Measurements from ENCODE around the gene GALNT2. TPM values are rescaled to one million over a fixed set of nuclear protein-coding genes. Genes with fewer than 3 reads are reported as not detected.

Gene GALNT2
- total and polyA plus RNA-seq, 2 experiments from 2014 or later = 17.8 to 48.3 TPM

DNA sequence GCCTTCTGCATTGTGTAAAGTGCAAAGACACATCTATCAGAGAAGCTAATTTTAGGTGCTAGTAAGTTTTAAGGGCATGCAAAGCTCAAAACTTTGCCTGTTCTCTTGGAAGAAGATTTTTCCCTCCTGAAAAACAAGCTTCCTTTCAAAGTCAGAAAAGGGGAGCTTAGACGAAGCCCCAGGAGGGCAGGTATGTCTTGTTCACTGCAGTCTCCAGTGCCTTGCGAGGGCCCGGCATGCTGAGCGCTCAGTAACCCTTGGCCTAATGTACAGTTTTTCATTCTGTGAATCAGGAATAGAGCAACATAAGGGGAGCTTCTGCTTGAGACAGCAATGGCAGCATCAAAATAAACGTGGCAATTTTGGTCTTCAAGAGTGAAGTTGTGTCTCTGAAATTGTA is 35.0 kb downstream of the GALNT2 start:
- Mint-ChIP-seq H3K27me3 (ENCODE audit: insufficient read depth, low read depth, poor library complexity) (peaks cover 10% of the 10 kb centered on the region), H3K9me3 (no peaks in the 10 kb centered on the region), H3K36me3 (ENCODE audit: low read depth) (0 out of 3 replicates have a peak, but pooled peaks cover 3% of the 10 kb centered on the region), H3K4me3 (no peak overlapping the region), H3K27ac (0 out of 2 replicates have a peak overlapping the region, but pooled peaks have one; percentile 19), H3K4me1 (peaks cover 60% of the 10 kb centered on the region)
- DNase-seq (ENCODE audit: low spot score) (peak; percentile 43), ATAC-seq (peak; percentile 66)
- Histone ChIP-seq H4K20me1 (replicated peaks; ENCODE audit: insufficient read depth) (peaks cover 20% of the 10 kb centered on the region), H3K27ac (ENCODE audit: low read depth) (peak overlapping the region; percentile 70; the same call in 1 of the 2 replicates), H3K9me2 (ENCODE audit: insufficient read depth) (no peaks in the 10 kb centered on the region), H3K79me2 (replicated peaks; ENCODE audit: insufficient read depth) (peaks cover 92% of the 10 kb centered on the region), H3K27me3 (ENCODE audit: insufficient read depth) (no peaks in the 10 kb centered on the region), H3K4me2 (peak overlapping the region; percentile 25), H3K4me3 (no peak overlapping the region), H3K36me3 (ENCODE audit: insufficient read depth) (no peaks in the 10 kb centered on the region), H2AFZ (no peak overlapping the region), H3F3A (replicated peaks; ENCODE audit: low read depth) (no peaks in the 10 kb centered on the region), H3K4me1 (ENCODE audit: insufficient read depth) (peaks cover 42% of the 10 kb centered on the region)
- TF ChIP-seq CREB1 (CRISPR knock-in tag; IDR thresholded peaks at IDR 0.05; ENCODE audit: low read depth) (no peak), POLR2AphosphoS5 (IDR thresholded peaks at IDR 0.05; ENCODE audit: low read depth) (no peak), STAT1 (IDR thresholded peaks at IDR 0.05; ENCODE audit: unreplicated experiment) (no peak), JUNB (IDR thresholded peaks at IDR 0.05; ENCODE audit: unreplicated experiment) (no peak), ZNF114 (CRISPR knock-in tag; IDR thresholded peaks at IDR 0.05) (no peak), ZNF331 (CRISPR knock-in tag; IDR thresholded peaks at IDR 0.05; ENCODE audit: low read depth) (no peak), EZH2 (IDR thresholded peaks at IDR 0.05; ENCODE audit: low read depth, unreplicated experiment) (no peak), EZH2phosphoT487 (IDR thresholded peaks at IDR 0.05; ENCODE audit: unreplicated experiment) (no peak)
- TF ChIP-seq, protein P1, sequence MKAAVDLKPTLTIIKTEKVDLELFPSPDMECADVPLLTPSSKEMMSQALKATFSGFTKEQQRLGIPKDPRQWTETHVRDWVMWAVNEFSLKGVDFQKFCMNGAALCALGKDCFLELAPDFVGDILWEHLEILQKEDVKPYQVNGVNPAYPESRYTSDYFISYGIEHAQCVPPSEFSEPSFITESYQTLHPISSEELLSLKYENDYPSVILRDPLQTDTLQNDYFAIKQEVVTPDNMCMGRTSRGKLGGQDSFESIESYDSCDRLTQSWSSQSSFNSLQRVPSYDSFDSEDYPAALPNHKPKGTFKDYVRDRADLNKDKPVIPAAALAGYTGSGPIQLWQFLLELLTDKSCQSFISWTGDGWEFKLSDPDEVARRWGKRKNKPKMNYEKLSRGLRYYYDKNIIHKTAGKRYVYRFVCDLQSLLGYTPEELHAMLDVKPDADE (IDR thresholded peaks at IDR 0.05) = no peak
- TF ChIP-seq, protein P2, sequence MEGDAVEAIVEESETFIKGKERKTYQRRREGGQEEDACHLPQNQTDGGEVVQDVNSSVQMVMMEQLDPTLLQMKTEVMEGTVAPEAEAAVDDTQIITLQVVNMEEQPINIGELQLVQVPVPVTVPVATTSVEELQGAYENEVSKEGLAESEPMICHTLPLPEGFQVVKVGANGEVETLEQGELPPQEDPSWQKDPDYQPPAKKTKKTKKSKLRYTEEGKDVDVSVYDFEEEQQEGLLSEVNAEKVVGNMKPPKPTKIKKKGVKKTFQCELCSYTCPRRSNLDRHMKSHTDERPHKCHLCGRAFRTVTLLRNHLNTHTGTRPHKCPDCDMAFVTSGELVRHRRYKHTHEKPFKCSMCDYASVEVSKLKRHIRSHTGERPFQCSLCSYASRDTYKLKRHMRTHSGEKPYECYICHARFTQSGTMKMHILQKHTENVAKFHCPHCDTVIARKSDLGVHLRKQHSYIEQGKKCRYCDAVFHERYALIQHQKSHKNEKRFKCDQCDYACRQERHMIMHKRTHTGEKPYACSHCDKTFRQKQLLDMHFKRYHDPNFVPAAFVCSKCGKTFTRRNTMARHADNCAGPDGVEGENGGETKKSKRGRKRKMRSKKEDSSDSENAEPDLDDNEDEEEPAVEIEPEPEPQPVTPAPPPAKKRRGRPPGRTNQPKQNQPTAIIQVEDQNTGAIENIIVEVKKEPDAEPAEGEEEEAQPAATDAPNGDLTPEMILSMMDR (conservative IDR thresholded peaks at IDR 0.05; ENCODE audit: low read depth in 2 of 2) = no peak
- TF ChIP-seq, protein P3, sequence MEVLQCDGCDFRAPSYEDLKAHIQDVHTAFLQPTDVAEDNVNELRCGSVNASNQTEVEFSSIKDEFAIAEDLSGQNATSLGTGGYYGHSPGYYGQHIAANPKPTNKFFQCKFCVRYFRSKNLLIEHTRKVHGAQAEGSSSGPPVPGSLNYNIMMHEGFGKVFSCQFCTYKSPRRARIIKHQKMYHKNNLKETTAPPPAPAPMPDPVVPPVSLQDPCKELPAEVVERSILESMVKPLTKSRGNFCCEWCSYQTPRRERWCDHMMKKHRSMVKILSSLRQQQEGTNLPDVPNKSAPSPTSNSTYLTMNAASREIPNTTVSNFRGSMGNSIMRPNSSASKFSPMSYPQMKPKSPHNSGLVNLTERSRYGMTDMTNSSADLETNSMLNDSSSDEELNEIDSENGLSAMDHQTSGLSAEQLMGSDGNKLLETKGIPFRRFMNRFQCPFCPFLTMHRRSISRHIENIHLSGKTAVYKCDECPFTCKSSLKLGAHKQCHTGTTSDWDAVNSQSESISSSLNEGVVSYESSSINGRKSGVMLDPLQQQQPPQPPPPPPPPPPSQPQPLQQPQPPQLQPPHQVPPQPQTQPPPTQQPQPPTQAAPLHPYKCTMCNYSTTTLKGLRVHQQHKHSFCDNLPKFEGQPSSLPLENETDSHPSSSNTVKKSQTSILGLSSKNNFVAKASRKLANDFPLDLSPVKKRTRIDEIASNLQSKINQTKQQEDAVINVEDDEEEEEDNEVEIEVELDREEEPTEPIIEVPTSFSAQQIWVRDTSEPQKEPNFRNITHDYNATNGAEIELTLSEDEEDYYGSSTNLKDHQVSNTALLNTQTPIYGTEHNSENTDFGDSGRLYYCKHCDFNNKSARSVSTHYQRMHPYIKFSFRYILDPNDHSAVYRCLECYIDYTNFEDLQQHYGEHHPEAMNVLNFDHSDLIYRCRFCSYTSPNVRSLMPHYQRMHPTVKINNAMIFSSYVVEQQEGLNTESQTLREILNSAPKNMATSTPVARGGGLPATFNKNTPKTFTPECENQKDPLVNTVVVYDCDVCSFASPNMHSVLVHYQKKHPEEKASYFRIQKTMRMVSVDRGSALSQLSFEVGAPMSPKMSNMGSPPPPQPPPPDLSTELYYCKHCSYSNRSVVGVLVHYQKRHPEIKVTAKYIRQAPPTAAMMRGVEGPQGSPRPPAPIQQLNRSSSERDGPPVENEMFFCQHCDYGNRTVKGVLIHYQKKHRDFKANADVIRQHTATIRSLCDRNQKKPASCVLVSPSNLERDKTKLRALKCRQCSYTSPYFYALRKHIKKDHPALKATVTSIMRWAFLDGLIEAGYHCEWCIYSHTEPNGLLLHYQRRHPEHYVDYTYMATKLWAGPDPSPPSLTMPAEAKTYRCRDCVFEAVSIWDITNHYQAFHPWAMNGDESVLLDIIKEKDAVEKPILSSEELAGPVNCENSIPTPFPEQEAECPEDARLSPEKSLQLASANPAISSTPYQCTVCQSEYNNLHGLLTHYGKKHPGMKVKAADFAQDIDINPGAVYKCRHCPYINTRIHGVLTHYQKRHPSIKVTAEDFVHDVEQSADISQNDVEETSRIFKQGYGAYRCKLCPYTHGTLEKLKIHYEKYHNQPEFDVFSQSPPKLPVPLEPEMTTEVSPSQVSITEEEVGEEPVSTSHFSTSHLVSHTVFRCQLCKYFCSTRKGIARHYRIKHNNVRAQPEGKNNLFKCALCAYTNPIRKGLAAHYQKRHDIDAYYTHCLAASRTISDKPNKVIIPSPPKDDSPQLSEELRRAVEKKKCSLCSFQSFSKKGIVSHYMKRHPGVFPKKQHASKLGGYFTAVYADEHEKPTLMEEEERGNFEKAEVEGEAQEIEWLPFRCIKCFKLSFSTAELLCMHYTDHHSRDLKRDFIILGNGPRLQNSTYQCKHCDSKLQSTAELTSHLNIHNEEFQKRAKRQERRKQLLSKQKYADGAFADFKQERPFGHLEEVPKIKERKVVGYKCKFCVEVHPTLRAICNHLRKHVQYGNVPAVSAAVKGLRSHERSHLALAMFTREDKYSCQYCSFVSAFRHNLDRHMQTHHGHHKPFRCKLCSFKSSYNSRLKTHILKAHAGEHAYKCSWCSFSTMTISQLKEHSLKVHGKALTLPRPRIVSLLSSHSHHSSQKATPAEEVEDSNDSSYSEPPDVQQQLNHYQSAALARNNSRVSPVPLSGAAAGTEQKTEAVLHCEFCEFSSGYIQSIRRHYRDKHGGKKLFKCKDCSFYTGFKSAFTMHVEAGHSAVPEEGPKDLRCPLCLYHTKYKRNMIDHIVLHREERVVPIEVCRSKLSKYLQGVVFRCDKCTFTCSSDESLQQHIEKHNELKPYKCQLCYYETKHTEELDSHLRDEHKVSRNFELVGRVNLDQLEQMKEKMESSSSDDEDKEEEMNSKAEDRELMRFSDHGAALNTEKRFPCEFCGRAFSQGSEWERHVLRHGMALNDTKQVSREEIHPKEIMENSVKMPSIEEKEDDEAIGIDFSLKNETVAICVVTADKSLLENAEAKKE (CRISPR knock-in tag; IDR thresholded peaks at IDR 0.05) = no peak
- TF ChIP-seq, protein P4, sequence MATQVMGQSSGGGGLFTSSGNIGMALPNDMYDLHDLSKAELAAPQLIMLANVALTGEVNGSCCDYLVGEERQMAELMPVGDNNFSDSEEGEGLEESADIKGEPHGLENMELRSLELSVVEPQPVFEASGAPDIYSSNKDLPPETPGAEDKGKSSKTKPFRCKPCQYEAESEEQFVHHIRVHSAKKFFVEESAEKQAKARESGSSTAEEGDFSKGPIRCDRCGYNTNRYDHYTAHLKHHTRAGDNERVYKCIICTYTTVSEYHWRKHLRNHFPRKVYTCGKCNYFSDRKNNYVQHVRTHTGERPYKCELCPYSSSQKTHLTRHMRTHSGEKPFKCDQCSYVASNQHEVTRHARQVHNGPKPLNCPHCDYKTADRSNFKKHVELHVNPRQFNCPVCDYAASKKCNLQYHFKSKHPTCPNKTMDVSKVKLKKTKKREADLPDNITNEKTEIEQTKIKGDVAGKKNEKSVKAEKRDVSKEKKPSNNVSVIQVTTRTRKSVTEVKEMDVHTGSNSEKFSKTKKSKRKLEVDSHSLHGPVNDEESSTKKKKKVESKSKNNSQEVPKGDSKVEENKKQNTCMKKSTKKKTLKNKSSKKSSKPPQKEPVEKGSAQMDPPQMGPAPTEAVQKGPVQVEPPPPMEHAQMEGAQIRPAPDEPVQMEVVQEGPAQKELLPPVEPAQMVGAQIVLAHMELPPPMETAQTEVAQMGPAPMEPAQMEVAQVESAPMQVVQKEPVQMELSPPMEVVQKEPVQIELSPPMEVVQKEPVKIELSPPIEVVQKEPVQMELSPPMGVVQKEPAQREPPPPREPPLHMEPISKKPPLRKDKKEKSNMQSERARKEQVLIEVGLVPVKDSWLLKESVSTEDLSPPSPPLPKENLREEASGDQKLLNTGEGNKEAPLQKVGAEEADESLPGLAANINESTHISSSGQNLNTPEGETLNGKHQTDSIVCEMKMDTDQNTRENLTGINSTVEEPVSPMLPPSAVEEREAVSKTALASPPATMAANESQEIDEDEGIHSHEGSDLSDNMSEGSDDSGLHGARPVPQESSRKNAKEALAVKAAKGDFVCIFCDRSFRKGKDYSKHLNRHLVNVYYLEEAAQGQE (IDR thresholded peaks at IDR 0.05; ENCODE audit: unreplicated experiment) = no peak

Measured in GM23338 (cell line).